HG03066 (cell line): Measurements from ENCODE around the gene RNF114.
"Not testable (repeated sequence)": the region's sequence is repeated elsewhere in the genome, so short reads cannot be mapped to it uniquely, and the experiment has no call there.

Experiments used
- ATAC-seq: cut with Tn5 transposase; IDR thresholded peaks from one replicate; pipeline ENCODE4 v1.9.1; 2021; ENCODE audit warnings: low read depth; ENCODE audit not compliant: unreplicated experiment

Gene RNF114

GRCh38 chr20:49936153-49937026 lies at the start of gene RNF114:
RNF114 (plus strand) TSS chr20:49936397; CDS start chr20:49936413, 16 bp downstream.
- no peak for ATAC-seq

GRCh38 chr20:49886571-49887213 lies 49.5 kb upstream of the RNF114 start:
- no peak for ATAC-seq

- no peak for ATAC-seq
Measured at GRCh38 chr20:49887251-49888211, 48.7 kb upstream of the RNF114 start.

GRCh38 chr20:49888212-49889000 lies 47.8 kb upstream of the RNF114 start:
- no peak for ATAC-seq

GRCh38 chr20:49889001-49889934 lies 46.9 kb upstream of the RNF114 start:
- ATAC-seq, result no peak

- ATAC-seq, result no peak
Measured at GRCh38 chr20:49889935-49890333, 46.3 kb upstream of the RNF114 start.

GRCh38 chr20:49890471-49891361 lies 45.5 kb upstream of the RNF114 start:
- ATAC-seq, result no peak

- ATAC-seq, result no peak
Measured at GRCh38 chr20:49891476-49892110, 44.6 kb upstream of the RNF114 start.

GRCh38 chr20:49892260-49892659 lies 43.9 kb upstream of the RNF114 start:
- ATAC-seq, result no peak

GRCh38 chr20:49892817-49893216 lies 43.4 kb upstream of the RNF114 start:
- ATAC-seq, result no peak

GRCh38 chr20:49893242-49894072 lies 42.7 kb upstream of the RNF114 start:
- ATAC-seq, result no peak

GRCh38 chr20:49894073-49894470 lies 42.1 kb upstream of the RNF114 start:
- ATAC-seq, result no peak

- ATAC-seq, result not testable (repeated sequence)
Measured at GRCh38 chr20:49895474-49896093, 40.6 kb upstream of the RNF114 start.

GRCh38 chr20:49896204-49896603 lies 40.0 kb upstream of the RNF114 start:
- no peak for ATAC-seq

- no peak for ATAC-seq
Measured at GRCh38 chr20:49899541-49900383, 36.4 kb upstream of the RNF114 start.
